Endothelial cell of umbilical vein (primary cell): ENCODE results near the gene PDE7B. TPM values are rescaled to one million over a fixed set of nuclear protein-coding genes. Genes with fewer than 3 reads are reported as not detected.

ENCODE experiments used
- BruUV-seq: library from RNA; stranded (reverse); fragments of 400-500 nt; replicated peaks from 2 replicates; lab custom pipeline; 2021; lab: Mats Ljungman, UMichigan
- CTCF ChIA-PET: fragments of 300-600, 350-600 bp; sonication (Branson Sonifier 250); formaldehyde crosslinking; loops from one replicate; lab custom pipeline; 2021; ENCODE audit warnings: antibody characterized with exemption, inconsistent platforms; lab: Charles Lee
- POLR2A ChIA-PET: fragments of 300-600, 350-600 bp; sonication (Branson Sonifier 250); formaldehyde crosslinking; loops from one replicate; lab custom pipeline; 2021; ENCODE audit warnings: antibody characterized with exemption, inconsistent platforms; lab: Charles Lee
- DNase-seq: peaks from one replicate; pipeline ENCODE4 v3.0.0-alpha.2; 2011; ENCODE audit warnings: low read depth, low spot score
- FAIRE-seq: peaks from 2 replicates; lab custom pipeline; 2011; peaks lifted over from hg19 to GRCh38; lab: Jason Lieb, UNC
- H2AFZ ChIP-seq: 2 replicates; pipeline ENCODE4 v1.6.0; 2012; ENCODE audit warnings: low read depth, low read length, control low read depth, inconsistent platforms
- H3K27ac ChIP-seq: 2 replicates; pipeline ENCODE4 v1.5.1; 2011; ENCODE audit warnings: low read depth, mild to moderate bottlenecking, control low read depth, low read length, moderate library complexity; ENCODE audit not compliant: insufficient read depth
- H3K27me3 ChIP-seq, 2 experiments: 2 replicates each; pipeline versions ENCODE4 v1.6.0 to v1.6.1; 2011; ENCODE audit warnings: low read length in 2 of 2, mixed read lengths in 1 of 2; ENCODE audit not compliant: control insufficient read depth in 2 of 2, insufficient read depth in 2 of 2
- H3K36me3 ChIP-seq, 2 experiments: 2 replicates in 1 of 2; 3 replicates in 1 of 2; pipeline ENCODE4 v1.5.1; 2011; ENCODE audit warnings: low read length in 2 of 2, mild to moderate bottlenecking in 1 of 2, moderate library complexity in 1 of 2; ENCODE audit not compliant: control insufficient read depth in 2 of 2, insufficient read depth in 2 of 2; ENCODE audit errors: extremely low read depth in 1 of 2
- H3K4me1 ChIP-seq: 3 replicates; pipeline ENCODE4 v1.5.1; 2011; ENCODE audit warnings: mild to moderate bottlenecking, low read length; ENCODE audit not compliant: control insufficient read depth, insufficient read depth; ENCODE audit errors: extremely low read depth
- H3K4me2 ChIP-seq: 2 replicates; pipeline ENCODE4 v1.6.1; 2011; ENCODE audit warnings: low read length, control low read depth, mixed read lengths; ENCODE audit not compliant: insufficient read depth
- H3K4me3 ChIP-seq, 3 experiments: fragments of 200-600 bp in 1 of 3; sonication (generic), shearing (Covaris generic) in 1 of 3; replicated peaks in 1 of 3; 2 replicates each; pipeline ENCODE4 v1.5.1; 2011 to 2016; ENCODE audit warnings: control low read depth in 3 of 3, low read length in 3 of 3, mild to moderate bottlenecking in 2 of 3, inconsistent platforms in 1 of 3, low read depth in 1 of 3, moderate library complexity in 1 of 3; ENCODE audit not compliant: insufficient read depth in 1 of 3
- H3K79me2 ChIP-seq: 2 replicates; pipeline ENCODE4 v1.6.0; 2012; ENCODE audit warnings: low read length, inconsistent platforms; ENCODE audit not compliant: control insufficient read depth, insufficient read depth
- H3K9ac ChIP-seq: replicated peaks from 2 replicates; pipeline ENCODE3; 2011; ENCODE audit warnings: low read length, control low read depth; ENCODE audit not compliant: insufficient read depth; ENCODE audit errors: extremely low read depth
- H3K9me1 ChIP-seq: replicated peaks from 3 replicates; pipeline ENCODE4 v1.6.0; 2011; ENCODE audit warnings: mild to moderate bottlenecking, low read length; ENCODE audit not compliant: control insufficient read depth, insufficient read depth; ENCODE audit errors: extremely low read depth
- H3K9me3 ChIP-seq: replicated peaks from 2 replicates; pipeline ENCODE4 v1.5.1; 2012; ENCODE audit warnings: low read length, inconsistent platforms; ENCODE audit not compliant: control insufficient read depth, insufficient read depth
- H4K20me1 ChIP-seq: replicated peaks from 2 replicates; pipeline ENCODE3; 2011; ENCODE audit warnings: mild to moderate bottlenecking, low read length; ENCODE audit not compliant: control insufficient read depth, insufficient read depth; ENCODE audit errors: extremely low read depth
- EZH2 ChIP-seq: IDR thresholded peaks from 2 replicates; pipeline ENCODE4 v1.6.1; 2012; ENCODE audit warnings: borderline replicate concordance, low read depth, mild to moderate bottlenecking, moderate library complexity, low read length, inconsistent platforms; ENCODE audit not compliant: severe bottlenecking
- FOS ChIP-seq: IDR thresholded peaks from 2 replicates; pipeline ENCODE4 v1.6.1; 2011; ENCODE audit warnings: mild to moderate bottlenecking, low read length, moderate library complexity, borderline replicate concordance; ENCODE audit not compliant: insufficient read depth
- GATA2 ChIP-seq: IDR thresholded peaks from 2 replicates; pipeline ENCODE4 v1.7.0; 2011; ENCODE audit warnings: low read depth, mild to moderate bottlenecking, moderate library complexity, mixed read lengths, low read length; ENCODE audit not compliant: insufficient read length, insufficient read depth
- JUN ChIP-seq: IDR thresholded peaks from 2 replicates; pipeline ENCODE4 v1.6.1; 2011; ENCODE audit warnings: borderline replicate concordance, low read depth; ENCODE audit not compliant: insufficient read length, insufficient read depth
- MYC ChIP-seq: IDR thresholded peaks from one replicate; pipeline ENCODE4 v1.6.1; 2011; ENCODE audit warnings: mild to moderate bottlenecking, low read depth, low read length
- POLR2A ChIP-seq: IDR thresholded peaks from 2 replicates; pipeline ENCODE4 v1.6.1; 2012; ENCODE audit warnings: low read depth, mild to moderate bottlenecking, control low read depth, low read length
- POLR2AphosphoS5 ChIP-seq: IDR thresholded peaks from 2 replicates; pipeline ENCODE4 v1.6.1; 2012; ENCODE audit warnings: low read depth, mild to moderate bottlenecking, control low read depth, low read length, moderate library complexity; ENCODE audit not compliant: insufficient read depth
- dilution Hi-C: fragments of 300-500 bp; cut with MboI; formaldehyde crosslinking; loops from one replicate; pipeline ENCODE4 v1.15.0; 2019; ENCODE audit warnings: low sequenced_read_pairs; ENCODE audit not compliant: extremely low pct_ligation_motif_present
- intact Hi-C: fragments of 100-400 bp; cut with micrococcal nuclease; formaldehyde crosslinking; loops from one replicate; pipeline ENCODE4 v1.10.0; 2022
- polyA plus RNA-seq, 4 experiments: library from polyadenylated mRNA; depleted of rRNA in 3 of 4; stranded (reverse) in 3 of 4; unstranded in 1 of 4; fragments of >200 nt; gene quantifications; 2 replicates each; pipeline versions ENCODE4 v1.2.1 to v1.2.3, GENCODE V29; 2011 to 2012; ENCODE audit warnings: missing spikeins in 1 of 4
- total RNA-seq: library from RNA; stranded (reverse); gene quantifications from 2 replicates; pipeline ENCODE4 v1.2.3, GENCODE V29; 2021
- TF ChIP-seq, protein P1 (sequence below), 2 donors: IDR thresholded peaks; 1 replicate in 1 of 2; 2 replicates in 1 of 2; pipeline ENCODE4 v1.5.1; 2011; ENCODE audit warnings: low read length in 2 of 2, mild to moderate bottlenecking in 2 of 2, moderate library complexity in 2 of 2, control low read depth in 1 of 2, inconsistent platforms in 1 of 2, low read depth in 1 of 2; ENCODE audit not compliant: insufficient read depth in 1 of 2; ENCODE audit errors: extremely low read depth in 1 of 2
- TF ChIP-seq, protein P2 (sequence below): IDR thresholded peaks from 2 replicates; pipeline ENCODE4 v1.6.1; 2011; ENCODE audit not compliant: insufficient read depth, insufficient read length

The PDE7B gene
- total and polyA plus RNA-seq, 2 donors (not counting 3 experiments of a cell fraction or from before 2014, with no cell fraction given) = 20.6 to 25.1 TPM

DNA sequence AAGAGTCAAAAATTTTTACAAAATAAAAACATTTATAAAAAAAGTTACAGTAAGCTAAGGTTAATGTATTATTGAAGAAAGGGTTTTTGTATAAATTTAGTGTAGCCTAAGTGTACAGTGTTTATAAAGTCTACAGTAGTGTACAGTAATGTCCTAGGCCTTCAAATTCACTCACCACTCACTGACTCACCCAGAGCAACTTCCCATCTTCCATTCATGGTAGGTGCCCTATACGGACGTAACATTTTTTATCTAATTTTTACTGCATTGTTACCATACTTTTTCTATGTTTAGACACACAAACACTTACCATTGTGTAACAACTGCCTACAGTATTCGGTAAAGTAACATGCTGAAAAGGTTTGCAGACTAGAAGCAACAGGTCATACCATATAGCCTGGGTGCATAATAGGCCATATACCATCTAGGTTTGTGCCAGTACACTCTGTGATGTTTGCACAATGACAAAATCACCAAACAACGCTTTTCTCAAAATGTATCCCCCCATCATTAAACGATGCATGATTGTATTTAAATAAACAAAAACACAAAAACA, 392.6 kb downstream of the PDE7B start:
- FAIRE-seq (peak; percentile 15), DNase-seq (no peak)
- CTCF ChIA-PET = no interaction called here
- no peaks in the 10 kb centered on the region for H4K20me1 ChIP-seq
- H3K36me3 ChIP-seq = peaks cover 0 to 9% of the 10 kb centered on the region in 2 experiments
- no TSS peak for BruUV-seq
- H3K27me3 ChIP-seq = no peaks in the 10 kb centered on the region
- no peak for TF ChIP-seq POLR2AphosphoS5
- no peak for TF ChIP-seq MYC
- TF ChIP-seq, protein P1, sequence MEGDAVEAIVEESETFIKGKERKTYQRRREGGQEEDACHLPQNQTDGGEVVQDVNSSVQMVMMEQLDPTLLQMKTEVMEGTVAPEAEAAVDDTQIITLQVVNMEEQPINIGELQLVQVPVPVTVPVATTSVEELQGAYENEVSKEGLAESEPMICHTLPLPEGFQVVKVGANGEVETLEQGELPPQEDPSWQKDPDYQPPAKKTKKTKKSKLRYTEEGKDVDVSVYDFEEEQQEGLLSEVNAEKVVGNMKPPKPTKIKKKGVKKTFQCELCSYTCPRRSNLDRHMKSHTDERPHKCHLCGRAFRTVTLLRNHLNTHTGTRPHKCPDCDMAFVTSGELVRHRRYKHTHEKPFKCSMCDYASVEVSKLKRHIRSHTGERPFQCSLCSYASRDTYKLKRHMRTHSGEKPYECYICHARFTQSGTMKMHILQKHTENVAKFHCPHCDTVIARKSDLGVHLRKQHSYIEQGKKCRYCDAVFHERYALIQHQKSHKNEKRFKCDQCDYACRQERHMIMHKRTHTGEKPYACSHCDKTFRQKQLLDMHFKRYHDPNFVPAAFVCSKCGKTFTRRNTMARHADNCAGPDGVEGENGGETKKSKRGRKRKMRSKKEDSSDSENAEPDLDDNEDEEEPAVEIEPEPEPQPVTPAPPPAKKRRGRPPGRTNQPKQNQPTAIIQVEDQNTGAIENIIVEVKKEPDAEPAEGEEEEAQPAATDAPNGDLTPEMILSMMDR (IDR thresholded peaks at IDR 0.05; ENCODE audit: extremely low read depth in 1 of 2, insufficient read depth in 1 of 2, low read depth in 1 of 2, low read length in 2 of 2) = no peak
- TF ChIP-seq EZH2 = no peak
- no peak for TF ChIP-seq FOS
- TF ChIP-seq, protein P2, sequence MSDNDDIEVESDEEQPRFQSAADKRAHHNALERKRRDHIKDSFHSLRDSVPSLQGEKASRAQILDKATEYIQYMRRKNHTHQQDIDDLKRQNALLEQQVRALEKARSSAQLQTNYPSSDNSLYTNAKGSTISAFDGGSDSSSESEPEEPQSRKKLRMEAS = no peak
- TF ChIP-seq POLR2A = no peak
- no peak for TF ChIP-seq JUN
- no peak for TF ChIP-seq GATA2
- H3K27ac ChIP-seq = no peak overlapping the region
- intact Hi-C loops = no loop called here
- H3K4me2 ChIP-seq = no peak overlapping the region
- dilution Hi-C loops = no loop called here
- no peaks in the 10 kb centered on the region for H3K9me3 ChIP-seq
- H3K79me2 ChIP-seq = peaks cover 3% of the 10 kb centered on the region
- H3K4me3 ChIP-seq = no peak overlapping the region
- H3K9ac ChIP-seq = no peak overlapping the region
- peaks cover 1% of the 10 kb centered on the region for H3K4me1 ChIP-seq
- POLR2A ChIA-PET = no interaction called here
- no peak overlapping the region for H2AFZ ChIP-seq
- no peaks in the 10 kb centered on the region for H3K9me1 ChIP-seq
